Activated CD8-positive, alpha-beta memory T cell treated with anti-CD3 and anti-CD28 coated beads, Interleukin-2, amount 10 ng/mL, durations not matched to agents 7 days and 5 days (primary cell): ENCODE data around the gene POLA1. TPM values are rescaled to one million over a fixed set of nuclear protein-coding genes. Genes with fewer than 3 reads are reported as not detected.

Experiments used
- ATAC-seq: fragments of 150-1000 bp; cut with Tn5 transposase; one replicate; pipeline ENCODE4 v1.10.0; 2021; ENCODE audit warnings: moderate library complexity
- CTCF ChIA-PET: fragments of 350-600 bp; sonication (Branson Sonifier 250); formaldehyde crosslinking; loops from one replicate; lab custom pipeline; 2021; ENCODE audit warnings: antibody characterized with exemption; lab: Charles Lee
- DNase-seq: peaks from one replicate; pipeline ENCODE4 v3.0.0-alpha.2; 2020
- H3K27ac Mint-ChIP-seq: one replicate; pipeline ENCODE4 v1.8.0; 2021; ENCODE audit warnings: mild to moderate bottlenecking, mixed read lengths
- H3K27me3 Mint-ChIP-seq: one replicate; pipeline ENCODE4 v1.8.0; 2021; ENCODE audit warnings: mixed read lengths
- H3K36me3 Mint-ChIP-seq: one replicate; pipeline ENCODE4 v1.8.0; 2021; ENCODE audit warnings: mild to moderate bottlenecking, mixed read lengths
- H3K4me1 Mint-ChIP-seq: one replicate; pipeline ENCODE4 v1.8.0; 2021; ENCODE audit warnings: mixed read lengths
- H3K4me3 Mint-ChIP-seq: one replicate; pipeline ENCODE4 v1.8.0; 2021; ENCODE audit warnings: mild to moderate bottlenecking, moderate library complexity, mixed read lengths
- H3K9me3 Mint-ChIP-seq: one replicate; pipeline ENCODE4 v1.8.0; 2022; ENCODE audit warnings: low read depth, mixed read lengths
- total RNA-seq, 2 experiments: library from RNA; stranded (reverse); gene quantifications; one replicate each; pipeline ENCODE4 v1.2.3, GENCODE V29; 2021

The POLA1 gene
- total RNA-seq, 2 experiments from 2014 or later, result 35.7 to 36.5 TPM

DNA sequence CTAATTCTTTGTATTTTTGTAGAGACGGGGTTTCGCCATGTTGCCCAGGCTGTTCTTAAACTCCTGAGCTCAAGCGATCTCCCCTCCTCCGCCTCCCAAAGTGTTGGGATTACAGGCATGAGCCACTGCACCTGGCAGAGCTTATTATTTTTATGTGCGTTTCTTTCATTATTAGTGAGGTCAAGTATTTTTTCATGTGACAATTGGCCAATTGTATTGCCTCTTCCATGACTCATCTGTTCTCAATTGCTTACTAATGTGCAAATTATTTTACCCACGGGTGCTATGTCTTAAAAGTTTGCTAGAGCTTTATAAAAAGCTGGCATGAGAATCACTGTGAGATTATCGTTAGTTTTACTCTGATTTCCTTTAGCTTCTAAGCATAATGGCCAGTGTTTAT lies 335.0 kb downstream of the POLA1 start:
- no peaks in the 10 kb centered on the region for H3K36me3 Mint-ChIP-seq
- DNase-seq (no peak), ATAC-seq (no peak)
- no peak overlapping the region for H3K4me3 Mint-ChIP-seq
- peaks cover 31% of the 10 kb centered on the region for H3K27me3 Mint-ChIP-seq
- H3K9me3 Mint-ChIP-seq, result no peaks in the 10 kb centered on the region
- no peak overlapping the region for H3K27ac Mint-ChIP-seq
- CTCF ChIA-PET, result interaction anchor here (1.5 kb wide), 1 partner anchor 115 kb away, joined by 3 read pairs; no protein-coding TSS in a partner anchor
- H3K4me1 Mint-ChIP-seq, result no peaks in the 10 kb centered on the region

GRCh38 chrX:25029288-25029825 lies 335.6 kb downstream of the POLA1 start:
- H3K27me3 Mint-ChIP-seq, result peaks cover 24% of the 10 kb centered on the region
- no peak for ATAC-seq
- no peaks in the 10 kb centered on the region for H3K36me3 Mint-ChIP-seq
- DNase-seq, result no peak
- no peaks in the 10 kb centered on the region for H3K4me1 Mint-ChIP-seq
- H3K4me3 Mint-ChIP-seq, result no peak overlapping the region
- CTCF ChIA-PET, result interaction anchor here (1.5 kb wide), 1 partner anchor 114 kb away, joined by 3 read pairs; no protein-coding TSS in a partner anchor
- no peak overlapping the region for H3K27ac Mint-ChIP-seq
- H3K9me3 Mint-ChIP-seq, result no peaks in the 10 kb centered on the region

- Mint-ChIP-seq H3K4me3 (no peak overlapping the region), H3K27ac (no peak overlapping the region), H3K4me1 (no peaks in the 10 kb centered on the region), H3K36me3 (no peaks in the 10 kb centered on the region), H3K9me3 (no peaks in the 10 kb centered on the region), H3K27me3 (peaks cover 4% of the 10 kb centered on the region)
- DNase-seq (no peak), ATAC-seq (no peak)
- CTCF ChIA-PET, result no interaction called here
Measured at GRCh38 chrX:25034889-25035288, 341.2 kb downstream of the POLA1 start.

- H3K27me3 Mint-ChIP-seq, result peaks cover 4% of the 10 kb centered on the region
- ATAC-seq, result no peak
- H3K4me3 Mint-ChIP-seq, result no peak overlapping the region
- H3K27ac Mint-ChIP-seq, result no peak overlapping the region
- no peaks in the 10 kb centered on the region for H3K36me3 Mint-ChIP-seq
- DNase-seq, result no peak
- H3K9me3 Mint-ChIP-seq, result no peaks in the 10 kb centered on the region
- CTCF ChIA-PET, result no interaction called here
- H3K4me1 Mint-ChIP-seq, result no peaks in the 10 kb centered on the region
Measured at GRCh38 chrX:25039036-25039435, 345.3 kb downstream of the POLA1 start.

- H3K4me3 Mint-ChIP-seq, result no peak overlapping the region
- no peak for ATAC-seq
- no peaks in the 10 kb centered on the region for H3K4me1 Mint-ChIP-seq
- CTCF ChIA-PET, result no interaction called here
- no peak for DNase-seq
- no peaks in the 10 kb centered on the region for H3K9me3 Mint-ChIP-seq
- no peaks in the 10 kb centered on the region for H3K36me3 Mint-ChIP-seq
- no peak overlapping the region for H3K27ac Mint-ChIP-seq
- H3K27me3 Mint-ChIP-seq, result no peaks in the 10 kb centered on the region
Measured at GRCh38 chrX:25043192-25043591, 349.5 kb downstream of the POLA1 start.

Other genes with a start within 250 kb of the POLA1 start
- 10 to 100 TPM; 21.2 to 22.6 TPM for gene PDK3, start 228.6 kb upstream of the POLA1 start, total RNA-seq
- gene PCYT1B, start 46.6 kb upstream of the POLA1 start, total RNA-seq, result under 1 TPM in 1 of 2 experiments, not detected in 1; 0.23 TPM